HG03135 (cell line): Measurements from ENCODE around the gene PRRC2B.

ENCODE experiments used
- ATAC-seq: cut with Tn5 transposase; IDR thresholded peaks from one replicate; pipeline ENCODE4 v1.9.1; 2021; ENCODE audit warnings: mild to moderate bottlenecking, moderate library complexity; ENCODE audit not compliant: unreplicated experiment

Gene PRRC2B

GRCh38 chr9:131407717-131408195 lies 13.9 kb downstream of the PRRC2B start:
- ATAC-seq = no peak

GRCh38 chr9:131409458-131409992 lies 15.6 kb downstream of the PRRC2B start:
- ATAC-seq = no peak

- no peak for ATAC-seq
Measured at GRCh38 chr9:131410044-131410491, 16.2 kb downstream of the PRRC2B start.

DNA sequence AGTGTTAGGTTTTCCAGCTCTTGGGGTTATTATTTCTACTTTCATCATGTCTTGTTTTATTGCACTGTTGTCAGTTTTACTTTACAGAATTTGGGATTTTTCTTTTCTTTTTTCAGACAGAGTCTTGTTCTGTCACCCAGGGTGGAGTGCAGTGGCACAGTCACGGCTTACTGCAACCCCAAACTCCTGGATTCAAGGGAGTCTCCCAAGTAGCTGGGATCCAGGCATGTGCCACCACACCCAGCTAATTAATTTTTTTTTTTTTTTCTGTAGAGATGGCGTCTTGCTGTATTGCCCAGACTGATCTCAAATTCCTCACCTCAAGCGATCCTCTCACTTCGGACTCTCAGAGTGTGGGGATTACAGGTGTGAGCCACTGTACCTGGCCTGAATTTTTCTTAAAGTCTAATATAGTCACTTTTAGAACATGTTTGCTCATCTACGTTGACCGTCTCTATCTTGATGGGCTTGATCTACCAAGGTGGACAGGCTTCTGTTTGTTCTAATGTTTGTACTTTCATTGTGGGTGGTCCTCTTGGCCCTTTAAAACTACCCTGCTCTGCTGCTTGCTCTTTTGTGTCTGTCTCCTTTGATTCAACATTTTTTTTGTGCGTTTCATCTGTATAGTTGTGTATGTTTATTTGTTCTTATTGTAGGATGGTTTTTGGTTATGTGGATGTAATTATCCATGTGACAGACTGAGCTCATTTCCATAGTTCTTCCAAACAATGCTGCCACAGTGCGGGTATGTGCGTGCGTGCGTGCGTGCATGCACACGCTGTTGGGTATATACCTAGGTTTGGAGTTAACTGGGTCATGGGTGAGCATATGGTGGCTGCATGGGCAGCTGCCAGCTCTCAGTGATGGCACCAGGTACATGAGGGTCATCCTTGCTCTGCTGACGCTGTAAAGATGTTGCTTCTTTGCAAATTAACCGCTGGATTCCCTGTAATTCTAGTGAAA lies 18.1 kb downstream of the PRRC2B start:
- ATAC-seq = no peak

GRCh38 chr9:131416509-131416908 lies 22.6 kb downstream of the PRRC2B start:
- no peak for ATAC-seq

GRCh38 chr9:131417264-131418142 lies 23.6 kb downstream of the PRRC2B start:
- no peak for ATAC-seq

- ATAC-seq = no peak
Measured at GRCh38 chr9:131418143-131419025, 24.5 kb downstream of the PRRC2B start.

DNA sequence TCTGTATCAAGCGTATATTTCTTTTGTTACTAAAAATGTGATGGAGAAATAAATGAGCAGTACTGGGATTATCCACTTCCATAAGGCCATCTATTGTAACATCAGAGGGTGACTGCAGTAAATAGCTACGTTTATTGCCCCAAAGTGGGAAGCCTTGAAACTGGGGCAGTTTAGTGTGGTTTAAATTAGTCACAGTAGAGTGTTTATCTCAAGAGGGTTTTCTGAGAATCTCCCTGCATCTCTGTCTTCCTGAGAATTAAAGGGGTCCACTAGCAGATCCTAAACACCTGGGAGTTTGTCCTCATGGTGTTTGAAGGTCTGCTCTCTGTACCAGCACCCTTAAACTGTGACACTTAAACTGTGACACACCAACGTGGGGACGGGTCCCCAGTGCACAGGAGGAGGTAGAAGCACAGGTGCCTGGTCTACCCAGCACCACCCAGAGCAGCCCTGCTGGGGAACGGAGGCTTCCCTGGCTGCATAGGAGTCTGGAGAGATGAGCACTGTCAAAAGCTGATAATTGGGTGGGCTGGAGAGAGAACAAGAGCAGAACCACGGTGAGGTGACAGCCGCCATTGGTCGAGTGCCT lies 25.2 kb downstream of the PRRC2B start:
- ATAC-seq = no peak

DNA sequence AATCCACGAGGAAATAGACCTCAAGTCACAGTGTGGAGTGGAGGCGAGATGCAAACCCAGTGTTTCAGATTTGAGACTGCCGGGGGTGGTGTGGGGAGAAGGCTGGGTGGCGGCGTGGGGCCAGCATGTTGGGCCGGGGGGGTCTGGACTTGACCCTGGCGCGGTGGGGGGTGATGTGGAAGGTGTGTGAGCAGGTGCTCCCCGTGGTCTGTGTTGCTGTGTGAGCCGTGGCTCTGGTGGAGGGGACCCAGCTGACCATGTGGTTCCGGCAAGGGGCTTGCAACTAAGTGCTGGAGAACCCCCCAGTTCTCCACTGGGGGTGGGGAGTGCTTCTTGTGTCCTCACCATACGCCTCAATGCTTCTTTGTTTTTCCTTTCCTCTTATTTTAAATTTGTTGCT lies 25.8 kb downstream of the PRRC2B start:
- no peak for ATAC-seq

DNA sequence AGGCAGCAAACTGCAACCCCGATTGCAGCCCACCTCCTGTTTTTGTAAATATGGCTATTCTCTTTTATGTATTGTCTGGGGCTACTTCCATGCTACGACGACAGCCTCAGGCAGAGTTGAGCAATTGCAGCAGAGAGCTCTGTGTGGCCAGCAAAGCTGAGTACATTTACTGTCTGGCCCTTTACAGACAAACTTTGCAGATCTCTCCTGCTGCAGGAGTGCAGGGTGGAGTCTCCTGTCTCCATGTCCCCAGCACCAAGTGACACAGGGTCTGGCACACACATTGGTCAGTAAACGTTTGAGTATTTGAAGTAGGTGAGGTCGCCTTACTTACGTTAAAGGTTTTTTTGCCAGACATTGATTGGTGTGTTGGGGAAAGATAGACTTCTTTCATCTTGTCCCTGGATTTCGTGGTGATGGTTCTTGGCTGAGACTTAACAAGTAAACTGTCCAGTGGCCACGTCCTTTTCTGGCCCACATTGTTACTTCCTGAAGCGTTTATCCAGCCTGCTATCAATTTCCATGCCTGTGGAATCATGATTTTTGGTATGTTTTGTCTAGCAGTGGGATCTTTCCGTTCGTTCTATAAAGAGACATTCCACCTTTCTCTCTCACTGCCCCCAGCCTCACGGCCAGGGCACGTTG lies 27.2 kb downstream of the PRRC2B start:
- ATAC-seq = no peak

- no peak for ATAC-seq
Measured at GRCh38 chr9:131421691-131422090, 27.8 kb downstream of the PRRC2B start.

GRCh38 chr9:131422241-131422792 lies 28.4 kb downstream of the PRRC2B start:
- ATAC-seq = no peak

- no peak for ATAC-seq
Measured at GRCh38 chr9:131423171-131423581, 29.3 kb downstream of the PRRC2B start.

DNA sequence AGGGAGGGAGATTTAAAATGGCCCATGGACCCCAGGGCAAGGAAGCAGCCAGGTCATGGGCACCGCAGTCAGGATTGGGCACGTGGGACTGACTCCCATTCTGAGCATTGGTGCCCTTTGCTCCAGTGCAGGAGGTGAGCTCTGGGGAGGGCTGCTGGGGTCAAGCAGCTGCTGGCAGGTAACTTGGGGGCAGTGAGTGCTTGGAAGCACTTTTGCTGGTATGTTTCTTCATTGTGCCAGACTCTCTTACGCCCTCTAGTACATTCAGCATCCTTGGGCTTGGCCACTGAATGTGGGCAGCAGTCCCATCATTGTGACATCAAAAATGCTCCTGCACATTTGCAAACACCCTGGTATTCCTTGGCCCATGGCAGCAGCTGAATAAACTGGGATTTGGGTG lies 32.7 kb downstream of the PRRC2B start:
- no peak for ATAC-seq

- no peak for ATAC-seq
Measured at GRCh38 chr9:131429121-131430012, 35.5 kb downstream of the PRRC2B start.

GRCh38 chr9:131432050-131432449 lies 38.2 kb downstream of the PRRC2B start:
- ATAC-seq = no peak

- ATAC-seq = no peak
Measured at GRCh38 chr9:131432597-131433301, 38.9 kb downstream of the PRRC2B start.
